GM10248 (cell line): ENCODE data around the gene KCNQ2.

ENCODE experiments used
- CTCF ChIA-PET: fragments of 300-600 bp; sonication (Branson Sonifier 250); formaldehyde crosslinking; extraction: SDS; loops from one replicate; lab custom pipeline; 2021; ENCODE audit warnings: antibody characterized with exemption; lab: Yijun Ruan, JAX
- POLR2A ChIA-PET: fragments of 350-650 bp; sonication (Branson Sonifier 250); formaldehyde crosslinking; extraction: SDS; loops from one replicate; lab custom pipeline; 2020; ENCODE audit warnings: antibody characterized with exemption; lab: Yijun Ruan, JAX
- DNase-seq: peaks from one replicate; pipeline ENCODE4 v3.0.0; 2012; ENCODE audit errors: extremely low spot score
- CTCF ChIP-seq: IDR thresholded peaks from 2 replicates; pipeline ENCODE4 v1.5.1; 2012; ENCODE audit warnings: mild to moderate bottlenecking, low read depth; ENCODE audit errors: extremely low read depth, missing control alignments, control extremely low read depth

KCNQ2 gene

GRCh38 chr20:63402181-63402859, 70.1 kb downstream of the KCNQ2 start:
- TF ChIP-seq CTCF = no peak
- POLR2A ChIA-PET = no interaction called here
- CTCF ChIA-PET = interaction anchor here (1.4 kb wide), 1 partner anchor 179 kb away, joined by 4 read pairs; no protein-coding TSS in a partner anchor
- DNase-seq = no peak

GRCh38 chr20:63401384-63402110, 70.9 kb downstream of the KCNQ2 start:
- DNase-seq = no peak
- TF ChIP-seq CTCF = no peak
- ChIA-PET POLR2A (no interaction called here), CTCF (interaction anchor here (1.4 kb wide), 1 partner anchor 178 kb away, joined by 4 read pairs; no protein-coding TSS in a partner anchor)

GRCh38 chr20:63400486-63401210, 71.8 kb downstream of the KCNQ2 start:
- ChIA-PET POLR2A (no interaction called here), CTCF (interaction anchor here (1.7 kb wide), 1 partner anchor 19 kb away, joined by 4 read pairs; no protein-coding TSS in a partner anchor)
- no peak for DNase-seq
- TF ChIP-seq CTCF = no peak

- CTCF ChIA-PET = interaction anchor here (1.7 kb wide), 1 partner anchor 18 kb away, joined by 4 read pairs; no protein-coding TSS in a partner anchor
- POLR2A ChIA-PET = no interaction called here
- no peak for TF ChIP-seq CTCF
- DNase-seq = no peak
Measured at GRCh38 chr20:63399596-63400375, 72.7 kb downstream of the KCNQ2 start.

- POLR2A ChIA-PET = no interaction called here
- TF ChIP-seq CTCF = no peak
- CTCF ChIA-PET = interaction anchor here (1.7 kb wide), 1 partner anchor 17 kb away, joined by 4 read pairs; no protein-coding TSS in a partner anchor
- no peak for DNase-seq
Measured at GRCh38 chr20:63398744-63399514, 73.5 kb downstream of the KCNQ2 start.
